Breast epithelium (tissue), 3 donors: Measurements from ENCODE around the gene SPTB.

Source experiments
- POLR2A ChIP-seq: fragments of 450-650 bp; IDR thresholded peaks from one replicate; pipeline ENCODE4 v1.6.1; 2016; ENCODE audit warnings: antibody characterized with exemption, mild to moderate bottlenecking, moderate library complexity
- POLR2AphosphoS5 ChIP-seq, 3 donors: sonication (generic); formaldehyde crosslinking; IDR thresholded peaks; one replicate each; pipeline ENCODE4 v1.6.1; 2017; ENCODE audit warnings: antibody characterized with exemption in 3 of 3
- TF ChIP-seq, protein P1 (sequence below), 3 donors: fragments of 450-650 bp; IDR thresholded peaks; one replicate each; pipeline ENCODE4 v1.5.1; 2016 to 2017; ENCODE audit warnings: antibody characterized with exemption in 3 of 3, mild to moderate bottlenecking in 3 of 3, moderate library complexity in 3 of 3

- TF ChIP-seq, protein P1, sequence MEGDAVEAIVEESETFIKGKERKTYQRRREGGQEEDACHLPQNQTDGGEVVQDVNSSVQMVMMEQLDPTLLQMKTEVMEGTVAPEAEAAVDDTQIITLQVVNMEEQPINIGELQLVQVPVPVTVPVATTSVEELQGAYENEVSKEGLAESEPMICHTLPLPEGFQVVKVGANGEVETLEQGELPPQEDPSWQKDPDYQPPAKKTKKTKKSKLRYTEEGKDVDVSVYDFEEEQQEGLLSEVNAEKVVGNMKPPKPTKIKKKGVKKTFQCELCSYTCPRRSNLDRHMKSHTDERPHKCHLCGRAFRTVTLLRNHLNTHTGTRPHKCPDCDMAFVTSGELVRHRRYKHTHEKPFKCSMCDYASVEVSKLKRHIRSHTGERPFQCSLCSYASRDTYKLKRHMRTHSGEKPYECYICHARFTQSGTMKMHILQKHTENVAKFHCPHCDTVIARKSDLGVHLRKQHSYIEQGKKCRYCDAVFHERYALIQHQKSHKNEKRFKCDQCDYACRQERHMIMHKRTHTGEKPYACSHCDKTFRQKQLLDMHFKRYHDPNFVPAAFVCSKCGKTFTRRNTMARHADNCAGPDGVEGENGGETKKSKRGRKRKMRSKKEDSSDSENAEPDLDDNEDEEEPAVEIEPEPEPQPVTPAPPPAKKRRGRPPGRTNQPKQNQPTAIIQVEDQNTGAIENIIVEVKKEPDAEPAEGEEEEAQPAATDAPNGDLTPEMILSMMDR (IDR thresholded peaks at IDR 0.05): no peak
- TF ChIP-seq POLR2A (no peak), POLR2AphosphoS5 (IDR thresholded peaks at IDR 0.05) (no peak)
These were observed 125.0 kb downstream of the SPTB start for GRCh38 chr14:64754685-64755084.
